ENCODE measurements around the gene HDDC3.

The HDDC3 gene

GRCh38 chr15:90931828-90932659 is at the start of gene HDDC3:
HDDC3 (minus strand) TSS chr15:90932549; CDS start chr15:90932540, 9 bp downstream.
- peak; percentile 87 to 89 for DNase-seq (ENCODE audit: low read depth in 1 of 2, low spot score in 1 of 2)

- DNase-seq (ENCODE audit: low read depth in 1 of 2, low spot score in 1 of 2): no peak
These were observed 49.8 kb upstream of the HDDC3 start for GRCh38 chr15:90982135-90982534.

GRCh38 chr15:90981681-90982080 is 49.3 kb upstream of the HDDC3 start:
- no peak for DNase-seq (ENCODE audit: low read depth in 1 of 2, low spot score in 1 of 2)

GRCh38 chr15:90979582-90979981 is 47.2 kb upstream of the HDDC3 start:
- DNase-seq (ENCODE audit: low read depth in 1 of 2, low spot score in 1 of 2): no peak

- DNase-seq (ENCODE audit: low read depth in 1 of 2, low spot score in 1 of 2): no peak
These were observed 41.9 kb upstream of the HDDC3 start for GRCh38 chr15:90974216-90974615.

- no peak for DNase-seq (ENCODE audit: low read depth in 1 of 2, low spot score in 1 of 2)
These were observed 39.8 kb upstream of the HDDC3 start for GRCh38 chr15:90972133-90972532.

GRCh38 chr15:90970274-90970673 is 37.9 kb upstream of the HDDC3 start:
- no peak for DNase-seq (ENCODE audit: low read depth in 1 of 2, low spot score in 1 of 2)

- DNase-seq (ENCODE audit: low read depth in 1 of 2, low spot score in 1 of 2): no peak
These were observed 36.1 kb upstream of the HDDC3 start for GRCh38 chr15:90968434-90968833.

- DNase-seq (ENCODE audit: low read depth in 1 of 2, low spot score in 1 of 2): no peak
These were observed 34.9 kb upstream of the HDDC3 start for GRCh38 chr15:90967206-90967605.

GRCh38 chr15:90966262-90966661 is 33.9 kb upstream of the HDDC3 start:
- no peak for DNase-seq (ENCODE audit: low read depth in 1 of 2, low spot score in 1 of 2)

GRCh38 chr15:90962021-90962420 is 29.7 kb upstream of the HDDC3 start:
- DNase-seq (ENCODE audit: low read depth in 1 of 2, low spot score in 1 of 2): no peak

GRCh38 chr15:90960298-90961091 is 28.1 kb upstream of the HDDC3 start:
- no peak for DNase-seq (ENCODE audit: low read depth in 1 of 2, low spot score in 1 of 2)

GRCh38 chr15:90959894-90960293 is 27.5 kb upstream of the HDDC3 start:
- DNase-seq (ENCODE audit: low read depth in 1 of 2, low spot score in 1 of 2): no peak

GRCh38 chr15:90959028-90959595 is 26.8 kb upstream of the HDDC3 start:
- DNase-seq (ENCODE audit: low read depth in 1 of 2, low spot score in 1 of 2): no peak

GRCh38 chr15:90957791-90958190 is 25.4 kb upstream of the HDDC3 start:
- no peak for DNase-seq (ENCODE audit: low read depth in 1 of 2, low spot score in 1 of 2)

- no peak for DNase-seq (ENCODE audit: low read depth in 1 of 2, low spot score in 1 of 2)
These were observed 24.9 kb upstream of the HDDC3 start for GRCh38 chr15:90957031-90957790.

- DNase-seq (ENCODE audit: low read depth in 1 of 2, low spot score in 1 of 2): peak in 1 of 2 donors; percentile 49
These were observed 24.1 kb upstream of the HDDC3 start for GRCh38 chr15:90956274-90957030.

GRCh38 chr15:90955624-90956273 is 23.4 kb upstream of the HDDC3 start:
- DNase-seq (ENCODE audit: low read depth in 1 of 2, low spot score in 1 of 2): no peak

- peak; percentile 75 to 90 for DNase-seq (ENCODE audit: low read depth in 1 of 2, low spot score in 1 of 2)
These were observed 22.6 kb upstream of the HDDC3 start, which contains the start of gene RCCD1 for GRCh38 chr15:90954712-90955623. RCCD1 (plus strand) TSS chr15:90954884; CDS start chr15:90956735, 1,851 bp downstream.

All from activated CD4-positive, alpha-beta T cell treated with anti-CD3 and anti-CD28 coated beads, Interleukin-2, amount 50 U/mL, for 24 hours (primary cell).